ENCODE measurements around the gene ETDC. TPM values are rescaled to one million over a fixed set of nuclear protein-coding genes. Genes with fewer than 3 reads are reported as not detected.
"Not testable (repeated sequence)": the region's sequence is repeated elsewhere in the genome, so short reads cannot be mapped to it uniquely, and the experiment has no call there.

The ETDC gene
- total RNA-seq, 1 donor from 2014 or later, result not detected

DNA sequence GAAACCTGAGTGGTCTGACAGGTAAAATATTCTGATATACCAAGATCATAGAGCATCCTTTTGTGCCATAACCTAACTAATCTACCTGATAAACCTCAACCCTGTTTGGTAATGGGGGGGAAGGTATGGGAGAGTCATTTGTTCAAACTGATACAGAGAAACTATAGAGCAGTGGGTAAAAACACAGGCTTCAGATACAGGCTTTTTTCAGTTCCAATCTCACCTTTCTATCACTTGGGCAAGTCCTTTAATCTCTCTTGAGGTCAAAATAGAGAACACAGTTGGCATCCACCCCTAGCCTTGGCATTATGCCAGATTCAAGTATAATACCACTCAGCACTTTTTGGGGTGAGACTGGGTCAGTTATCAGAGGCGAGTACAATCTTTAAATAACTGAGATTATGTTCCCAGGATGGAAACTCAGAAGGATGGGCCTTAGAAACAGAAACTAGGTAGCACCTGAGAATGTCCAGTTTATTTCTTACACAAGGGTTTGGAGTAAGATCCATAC is 880 bp upstream of the ETDC start:
- H3K36me3 ChIP-seq (ENCODE audit: control insufficient read depth, insufficient read depth, low read length), result no peaks in the 10 kb centered on the region
- no peak overlapping the region for H3K4me3 ChIP-seq (ENCODE audit: low read depth, low read length)
- TF ChIP-seq, protein P1, sequence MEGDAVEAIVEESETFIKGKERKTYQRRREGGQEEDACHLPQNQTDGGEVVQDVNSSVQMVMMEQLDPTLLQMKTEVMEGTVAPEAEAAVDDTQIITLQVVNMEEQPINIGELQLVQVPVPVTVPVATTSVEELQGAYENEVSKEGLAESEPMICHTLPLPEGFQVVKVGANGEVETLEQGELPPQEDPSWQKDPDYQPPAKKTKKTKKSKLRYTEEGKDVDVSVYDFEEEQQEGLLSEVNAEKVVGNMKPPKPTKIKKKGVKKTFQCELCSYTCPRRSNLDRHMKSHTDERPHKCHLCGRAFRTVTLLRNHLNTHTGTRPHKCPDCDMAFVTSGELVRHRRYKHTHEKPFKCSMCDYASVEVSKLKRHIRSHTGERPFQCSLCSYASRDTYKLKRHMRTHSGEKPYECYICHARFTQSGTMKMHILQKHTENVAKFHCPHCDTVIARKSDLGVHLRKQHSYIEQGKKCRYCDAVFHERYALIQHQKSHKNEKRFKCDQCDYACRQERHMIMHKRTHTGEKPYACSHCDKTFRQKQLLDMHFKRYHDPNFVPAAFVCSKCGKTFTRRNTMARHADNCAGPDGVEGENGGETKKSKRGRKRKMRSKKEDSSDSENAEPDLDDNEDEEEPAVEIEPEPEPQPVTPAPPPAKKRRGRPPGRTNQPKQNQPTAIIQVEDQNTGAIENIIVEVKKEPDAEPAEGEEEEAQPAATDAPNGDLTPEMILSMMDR (IDR thresholded peaks at IDR 0.05; ENCODE audit: insufficient read depth, low read length, poor library complexity, severe bottlenecking), result no peak
- DNase-seq (ENCODE audit: low read depth), result no peak
- H3K27me3 ChIP-seq (ENCODE audit: control insufficient read depth, insufficient read depth, low read length), result no peaks in the 10 kb centered on the region

DNA sequence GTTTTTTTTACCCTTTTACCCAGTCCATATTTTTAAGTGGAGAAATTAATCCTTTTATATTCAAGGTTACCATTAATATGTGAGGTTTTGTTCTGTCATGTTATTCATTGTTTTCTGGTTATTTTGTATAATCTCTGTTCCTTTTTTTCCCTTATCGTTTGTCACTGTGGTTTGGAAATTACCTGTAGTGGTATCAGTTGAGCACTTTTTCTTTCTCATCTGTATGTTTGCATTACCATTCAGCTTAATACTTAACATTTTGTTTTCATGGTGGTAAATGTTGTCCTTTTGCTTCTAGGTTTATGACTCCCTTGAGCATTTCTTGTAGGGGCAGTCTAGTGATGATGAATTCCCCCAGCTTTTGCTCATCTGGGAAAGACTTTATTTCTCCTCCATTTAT is 6.6 kb downstream of the ETDC start:
- Histone ChIP-seq H3K36me3 (ENCODE audit: control insufficient read depth, insufficient read depth, low read length) (no peaks in the 10 kb centered on the region), H3K4me3 (ENCODE audit: low read depth, low read length) (no peak overlapping the region), H3K27me3 (ENCODE audit: control insufficient read depth, insufficient read depth, low read length) (no peaks in the 10 kb centered on the region)
- TF ChIP-seq, protein P1 (IDR thresholded peaks at IDR 0.05; ENCODE audit: insufficient read depth, low read length, poor library complexity, severe bottlenecking), result no peak
- DNase-seq (ENCODE audit: low read depth), result no peak

DNA sequence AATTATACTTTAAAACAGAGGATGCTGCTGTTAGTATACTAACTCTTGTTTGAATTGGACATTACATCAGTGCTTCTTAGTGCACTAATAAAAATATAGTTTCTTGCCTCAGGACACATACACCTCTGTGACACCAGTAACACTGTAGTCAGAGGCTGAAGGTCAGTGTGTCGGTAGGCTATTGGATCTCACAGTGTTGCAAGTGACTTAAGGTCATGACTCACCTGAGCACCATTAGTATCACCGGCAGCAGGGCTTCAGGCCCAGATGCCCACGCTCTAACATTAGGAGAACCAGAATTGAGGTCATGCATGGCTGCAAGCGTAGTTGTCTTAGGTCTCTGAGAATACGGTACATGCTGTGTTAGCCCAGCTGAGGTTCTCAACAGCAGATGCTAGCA is 15.2 kb downstream of the ETDC start:
- H3K36me3 ChIP-seq (ENCODE audit: control insufficient read depth, insufficient read depth, low read length), result no peaks in the 10 kb centered on the region
- no peaks in the 10 kb centered on the region for H3K27me3 ChIP-seq (ENCODE audit: control insufficient read depth, insufficient read depth, low read length)
- TF ChIP-seq, protein P1 (IDR thresholded peaks at IDR 0.05; ENCODE audit: insufficient read depth, low read length, poor library complexity, severe bottlenecking), result no peak
- no peak for DNase-seq (ENCODE audit: low read depth)
- H3K4me3 ChIP-seq (ENCODE audit: low read depth, low read length), result no peak overlapping the region

DNA sequence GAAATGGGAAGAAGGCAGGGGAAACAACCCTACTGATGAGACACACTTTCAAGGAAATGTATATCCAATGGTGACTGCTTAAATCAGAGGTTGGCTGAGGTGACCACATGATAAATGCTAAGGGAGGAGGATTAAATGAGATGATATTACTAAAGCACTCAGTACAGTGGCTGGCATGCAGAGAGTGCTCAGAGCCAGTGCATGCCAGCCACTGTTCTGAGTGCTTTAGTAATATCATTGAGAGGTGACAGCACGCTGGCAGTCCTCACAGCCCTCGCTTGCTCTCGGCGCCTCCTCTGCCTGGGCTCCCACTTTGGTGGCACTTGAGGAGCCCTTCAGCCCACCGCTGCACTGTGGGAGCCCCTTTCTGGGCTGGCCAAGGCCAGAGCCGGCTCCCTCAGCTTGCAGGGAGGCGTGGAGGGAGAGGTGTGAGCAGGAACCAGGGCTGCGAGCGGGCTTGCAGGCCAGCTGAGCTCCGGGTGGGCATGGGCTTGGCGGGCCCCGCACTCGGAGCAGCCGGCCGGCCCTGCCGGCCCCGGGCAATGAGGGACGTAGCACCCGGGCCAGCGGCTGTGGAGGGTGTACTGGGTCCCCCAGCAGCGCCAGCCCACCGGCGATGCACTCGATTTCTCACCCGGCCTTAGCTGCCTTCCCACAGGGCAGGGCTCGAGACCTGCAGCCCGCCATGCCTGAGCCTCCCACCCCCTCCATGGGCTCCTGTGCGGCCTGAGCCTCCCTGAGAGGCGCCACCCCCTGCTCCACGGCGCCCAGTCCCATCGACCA is 15.9 kb downstream of the ETDC start:
- not testable (repeated sequence) for H3K27me3 ChIP-seq (ENCODE audit: control insufficient read depth, insufficient read depth, low read length); H3K4me3 ChIP-seq (ENCODE audit: low read depth, low read length); DNase-seq (ENCODE audit: low read depth); H3K36me3 ChIP-seq (ENCODE audit: control insufficient read depth, insufficient read depth, low read length)

DNA sequence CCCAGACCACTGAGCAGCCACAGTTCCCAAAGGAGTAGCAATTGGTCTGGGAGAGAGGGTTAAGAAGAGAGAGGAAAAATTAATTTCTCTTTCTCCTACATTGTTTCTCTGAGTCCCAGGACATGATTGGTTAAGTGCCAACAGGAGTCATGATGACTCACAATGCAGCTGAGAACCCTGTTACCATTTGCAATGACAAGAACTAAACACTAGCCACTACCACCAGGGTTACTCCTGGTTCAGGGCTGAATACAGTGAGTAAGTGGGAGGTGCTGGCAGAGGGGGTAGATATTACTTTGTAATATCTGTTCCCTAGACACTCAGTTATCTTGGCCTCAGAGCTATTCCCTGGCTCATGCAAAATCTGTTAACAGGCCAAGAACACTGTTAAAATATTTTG is 18.0 kb downstream of the ETDC start:
- Histone ChIP-seq H3K36me3 (ENCODE audit: control insufficient read depth, insufficient read depth, low read length) (no peaks in the 10 kb centered on the region), H3K4me3 (ENCODE audit: low read depth, low read length) (no peak overlapping the region), H3K27me3 (ENCODE audit: control insufficient read depth, insufficient read depth, low read length) (no peaks in the 10 kb centered on the region)
- DNase-seq (ENCODE audit: low read depth), result peak; percentile 31
- TF ChIP-seq, protein P1 (IDR thresholded peaks at IDR 0.05; ENCODE audit: insufficient read depth, low read length, poor library complexity, severe bottlenecking), result no peak

DNA sequence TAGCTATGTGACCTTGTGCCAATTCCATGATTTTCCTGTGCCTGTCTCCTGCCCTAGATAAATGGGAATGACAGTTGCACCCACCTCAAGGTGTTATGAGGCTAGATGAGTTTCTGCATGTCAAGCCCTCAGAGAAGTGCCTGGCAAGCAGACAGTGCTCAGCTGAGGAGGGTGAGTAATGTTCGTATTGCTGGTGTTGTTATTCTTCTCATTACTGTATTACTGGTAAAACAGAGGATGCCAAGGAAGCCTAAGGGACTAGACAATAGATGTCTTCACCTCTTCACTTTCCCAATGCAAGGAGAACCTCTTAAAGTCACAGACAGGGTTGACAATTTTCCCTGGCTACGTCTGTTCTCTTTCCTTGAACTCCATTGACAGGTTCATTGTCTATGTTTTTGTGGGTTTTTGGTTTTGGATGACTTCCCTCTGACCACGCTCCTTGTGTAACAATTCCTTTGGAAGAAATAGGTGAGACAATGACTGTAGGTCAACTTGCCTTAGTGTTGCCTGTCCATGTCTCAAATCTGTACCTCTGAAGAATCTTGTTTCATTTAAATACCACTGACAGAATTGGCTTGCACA is 19.2 kb downstream of the ETDC start:
- Histone ChIP-seq H3K27me3 (ENCODE audit: control insufficient read depth, insufficient read depth, low read length) (no peaks in the 10 kb centered on the region), H3K4me3 (ENCODE audit: low read depth, low read length) (no peak overlapping the region), H3K36me3 (ENCODE audit: control insufficient read depth, insufficient read depth, low read length) (no peaks in the 10 kb centered on the region)
- TF ChIP-seq, protein P1 (IDR thresholded peaks at IDR 0.05; ENCODE audit: insufficient read depth, low read length, poor library complexity, severe bottlenecking), result no peak
- no peak for DNase-seq (ENCODE audit: low read depth)
